ENCODE data around the gene NEDD8.

Gene NEDD8

GRCh38 chr14:24215495-24216344 lies 16.4 kb downstream of the NEDD8 start, which contains the start of gene MDP1:
MDP1 (minus strand) TSS chr14:24216066; CDS start chr14:24215955, 111 bp downstream.
- peak; percentile 73 for ATAC-seq (ENCODE audit: insufficient read depth, low read depth)
- peaks cover 54% of the 10 kb centered on the region for H3K79me2 ChIP-seq (ENCODE audit: insufficient read depth, low read length)

DNA sequence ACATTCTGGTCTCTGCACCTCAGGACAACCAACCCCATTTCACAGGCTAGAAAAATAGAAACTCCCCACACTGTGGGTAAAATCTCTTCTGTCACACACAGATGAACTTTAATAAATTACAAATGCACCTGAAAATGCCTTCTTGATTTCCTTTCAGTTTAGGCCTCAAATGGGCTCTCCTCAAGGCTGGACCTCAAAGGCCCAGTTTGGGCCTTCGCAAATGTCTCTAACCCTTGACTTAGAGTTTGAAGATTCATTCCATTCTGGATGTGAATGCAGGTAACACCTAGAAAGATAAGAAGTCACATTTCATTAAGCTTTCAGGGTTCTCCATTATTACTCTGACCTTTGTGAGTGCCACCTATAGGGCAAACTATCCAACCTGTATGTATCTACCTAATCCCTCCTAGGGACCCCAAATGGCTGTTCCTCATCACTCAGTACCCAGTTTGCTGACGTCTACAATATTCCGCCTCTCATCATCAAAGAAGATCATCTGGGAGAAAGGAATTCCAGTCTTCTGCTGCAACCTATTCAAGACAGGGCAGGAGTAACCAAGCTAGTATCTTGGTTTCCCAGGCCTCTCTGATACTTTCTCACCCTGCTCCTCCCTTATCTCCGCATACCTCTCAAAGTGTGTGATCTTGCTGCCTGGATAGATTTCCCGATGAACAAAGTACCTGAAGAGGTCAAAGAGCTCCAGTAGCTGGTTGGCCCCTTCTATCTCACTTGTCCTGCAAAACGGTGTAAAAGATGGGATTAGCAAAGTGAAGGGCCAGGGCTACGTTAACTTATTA lies 18.1 kb downstream of the NEDD8 start:
- ATAC-seq (ENCODE audit: insufficient read depth, low read depth) = no peak
- Histone ChIP-seq H3K4me1 (ENCODE audit: insufficient read depth, low read length) (peaks cover 47% of the 10 kb centered on the region), H3K9ac (ENCODE audit: low read depth, low read length) (peak overlapping the region; percentile 84), H3K27ac (ENCODE audit: low read length) (peak overlapping the region; percentile 86), H3K9me3 (ENCODE audit: insufficient read depth, low read length, severe bottlenecking) (no peaks in the 10 kb centered on the region), H3K36me3 (ENCODE audit: insufficient read depth, low read length) (peaks cover 37% of the 10 kb centered on the region), H2AFZ (ENCODE audit: low read depth, low read length) (peak overlapping the region; percentile 90), H3K4me2 (ENCODE audit: insufficient read depth, low read length) (peak overlapping the region; percentile 92), H4K20me1 (ENCODE audit: insufficient read depth, low read length) (no peaks in the 10 kb centered on the region), H3K4me3 (ENCODE audit: low read depth in 1 of 2, low read length in 2 of 2) (peak overlapping the region; percentile 61 to 89; a peak in 3 of 4 replicates), H3K79me2 (ENCODE audit: insufficient read depth, low read length) (peaks cover 49% of the 10 kb centered on the region), H3K27me3 (ENCODE audit: insufficient read depth, low read length, poor library complexity) (no peaks in the 10 kb centered on the region)
- TF ChIP-seq CTCF (IDR thresholded peaks at IDR 0.05; ENCODE audit: borderline replicate concordance, extremely low read depth, low read length, poor library complexity, severe bottlenecking) = peak; percentile 9
- TF ChIP-seq EZH2 (IDR thresholded peaks at IDR 0.05; ENCODE audit: borderline replicate concordance, low read depth, low read length, severe bottlenecking) = no peak
- no peak for DNase-seq

More at GRCh38 chr14:24215495-24216344, 16.4 kb downstream of the NEDD8 start, which contains the start of gene MDP1:
- H4K20me1 ChIP-seq (ENCODE audit: insufficient read depth, low read length) = no peaks in the 10 kb centered on the region
- peaks cover 47% of the 10 kb centered on the region for H3K4me1 ChIP-seq (ENCODE audit: insufficient read depth, low read length)
- peak within 1 kb of the TSS; percentile 92 for H3K4me2 ChIP-seq (ENCODE audit: insufficient read depth, low read length)
- peak within 1 kb of the TSS; percentile 61 to 89 for H3K4me3 ChIP-seq (ENCODE audit: low read depth in 1 of 2, low read length in 2 of 2)
- peak within 1 kb of the TSS; percentile 84 for H3K9ac ChIP-seq (ENCODE audit: low read depth, low read length)
- H3K27ac ChIP-seq (ENCODE audit: low read length) = peak within 1 kb of the TSS; percentile 80
- peak within 1 kb of the TSS; percentile 92 for H2AFZ ChIP-seq (ENCODE audit: low read depth, low read length)
- H3K27me3 ChIP-seq (ENCODE audit: insufficient read depth, low read length, poor library complexity) = no peaks in the 10 kb centered on the region
- no peak for TF ChIP-seq EZH2 (IDR thresholded peaks at IDR 0.05; ENCODE audit: borderline replicate concordance, low read depth, low read length, severe bottlenecking)
- TF ChIP-seq CTCF (IDR thresholded peaks at IDR 0.05; ENCODE audit: borderline replicate concordance, extremely low read depth, low read length, poor library complexity, severe bottlenecking) = peak; percentile 91
- H3K9me3 ChIP-seq (ENCODE audit: insufficient read depth, low read length, severe bottlenecking) = no peaks in the 10 kb centered on the region
- H3K36me3 ChIP-seq (ENCODE audit: insufficient read depth, low read length) = peaks cover 20% of the 10 kb centered on the region
- DNase-seq = peak; percentile 89

- Histone ChIP-seq H3K4me2 (ENCODE audit: insufficient read depth, low read length) (peak within 1 kb of the TSS; percentile 92), H3K9me3 (ENCODE audit: insufficient read depth, low read length, severe bottlenecking) (no peaks in the 10 kb centered on the region), H3K9ac (ENCODE audit: low read depth, low read length) (peak within 1 kb of the TSS; percentile 84), H3K27ac (ENCODE audit: low read length) (peak within 1 kb of the TSS; percentile 88), H3K4me1 (ENCODE audit: insufficient read depth, low read length) (peaks cover 47% of the 10 kb centered on the region), H3K4me3 (ENCODE audit: low read depth in 1 of 2, low read length in 2 of 2) (peak within 1 kb of the TSS; percentile 61 to 89), H2AFZ (ENCODE audit: low read depth, low read length) (peak within 1 kb of the TSS; percentile 90), H4K20me1 (ENCODE audit: insufficient read depth, low read length) (no peaks in the 10 kb centered on the region), H3K36me3 (ENCODE audit: insufficient read depth, low read length) (peaks cover 40% of the 10 kb centered on the region), H3K79me2 (ENCODE audit: insufficient read depth, low read length) (peaks cover 46% of the 10 kb centered on the region), H3K27me3 (ENCODE audit: insufficient read depth, low read length, poor library complexity) (no peaks in the 10 kb centered on the region)
- TF ChIP-seq CTCF (IDR thresholded peaks at IDR 0.05; ENCODE audit: borderline replicate concordance, extremely low read depth, low read length, poor library complexity, severe bottlenecking) (peak; percentile 17), EZH2 (IDR thresholded peaks at IDR 0.05; ENCODE audit: borderline replicate concordance, low read depth, low read length, severe bottlenecking) (no peak)
- DNase-seq (peak; percentile 98), ATAC-seq (ENCODE audit: insufficient read depth, low read depth) (peak; percentile 84)
These were observed 19.0 kb downstream of the NEDD8 start, which contains the start of gene CHMP4A for GRCh38 chr14:24212924-24213865. CHMP4A (minus strand) TSS chr14:24213488; CDS start chr14:24213439, 49 bp downstream.
